PC-9 (cell line): Measurements from ENCODE around the gene KIF22. TPM values are rescaled to one million over a fixed set of nuclear protein-coding genes. Genes with fewer than 3 reads are reported as not detected.

Experiments
- BruUV-seq: library from RNA; stranded (reverse); fragments of 400-500 nt; replicated peaks from 2 replicates; lab custom pipeline; 2021; lab: Mats Ljungman, UMichigan
- CTCF ChIA-PET: fragments of 300-600 bp; sonication (Branson Sonifier 250); formaldehyde crosslinking; loops from one replicate; lab custom pipeline; 2022; ENCODE audit warnings: antibody characterized with exemption; lab: Charles Lee
- POLR2A ChIA-PET: fragments of 300-600 bp; sonication (Branson Sonifier 250); formaldehyde crosslinking; loops from one replicate; lab custom pipeline; 2022; ENCODE audit warnings: antibody characterized with exemption; ENCODE audit not compliant: unreplicated experiment; lab: Charles Lee
- DNase-seq, 2 experiments: peaks; one replicate each; pipeline versions ENCODE4 v3.0.0 to v3.0.0-alpha.2; 2015 to 2022; ENCODE audit warnings: mixed read lengths in 1 of 2
- H2AFZ ChIP-seq: fragments of 200-600 bp; sonication (generic); 2 replicates; pipeline ENCODE4 v1.8.1; 2017; ENCODE audit warnings: antibody characterized with exemption
- H3F3A ChIP-seq: fragments of 200-600 bp; sonication (generic); 2 replicates; pipeline ENCODE4 v1.8.1; 2017; ENCODE audit warnings: antibody characterized with exemption, mild to moderate bottlenecking, low read depth; ENCODE audit not compliant: insufficient read depth
- H3K27ac ChIP-seq: fragments of 200-600 bp; sonication (generic); 2 replicates; pipeline ENCODE4 v1.6.1; 2016; ENCODE audit warnings: mixed run types
- H3K27me3 ChIP-seq: fragments of 200-600 bp; sonication (generic); 2 replicates; pipeline ENCODE4 v1.6.1; 2016; ENCODE audit warnings: low read depth, mixed run types; ENCODE audit not compliant: insufficient read depth
- H3K36me3 ChIP-seq: fragments of 200-600 bp; sonication (generic); 2 replicates; pipeline ENCODE4 v1.6.1; 2016; ENCODE audit warnings: low read depth, mixed run types
- H3K4me1 ChIP-seq: fragments of 200-600 bp; sonication (generic); replicated peaks from 2 replicates; pipeline ENCODE4 v1.6.1; 2016; ENCODE audit warnings: mixed run types; ENCODE audit not compliant: insufficient read depth
- H3K4me2 ChIP-seq: fragments of 200-600 bp; sonication (generic); 2 replicates; pipeline ENCODE4 v1.6.1; 2017; ENCODE audit warnings: mixed run types
- H3K4me3 ChIP-seq: fragments of 200-600 bp; sonication (generic); 2 replicates; pipeline ENCODE4 v1.6.1; 2016; ENCODE audit warnings: mixed run types
- H3K79me2 ChIP-seq: fragments of 200-600 bp; sonication (generic); 2 replicates; pipeline ENCODE4 v1.6.1; 2017; ENCODE audit warnings: low read depth, mixed run types
- H3K9me2 ChIP-seq: fragments of 200-600 bp; sonication (generic); 2 replicates; pipeline ENCODE4 v1.8.1; 2017; ENCODE audit warnings: mild to moderate bottlenecking; ENCODE audit not compliant: insufficient read depth
- H3K9me3 ChIP-seq: fragments of 200-600 bp; sonication (generic); 2 replicates; pipeline ENCODE4 v1.8.1; 2016; ENCODE audit warnings: low read depth; ENCODE audit not compliant: insufficient read depth
- H4K20me1 ChIP-seq: fragments of 200-600 bp; sonication (generic); 2 replicates; pipeline ENCODE4 v1.8.1; 2017; ENCODE audit not compliant: insufficient read depth
- CTCF ChIP-seq: fragments of 200-600 bp; sonication (generic); conservative IDR thresholded peaks from 2 replicates; pipeline ENCODE4 v1.6.1; 2017; ENCODE audit warnings: mixed run types, antibody characterized with exemption, mild to moderate bottlenecking, moderate library complexity
- EZH2 ChIP-seq: fragments of 200-600 bp; sonication (generic); IDR thresholded peaks from 2 replicates; pipeline ENCODE4 v1.8.0; 2017; ENCODE audit warnings: antibody characterized with exemption, low read depth
- intact Hi-C: fragments of 100-400 bp; cut with micrococcal nuclease; formaldehyde crosslinking; loops from one replicate; pipeline ENCODE4 v1.10.0; 2022; ENCODE audit not compliant: unreplicated experiment
- total RNA-seq: library from RNA; stranded (reverse); gene quantifications from 2 replicates; pipeline ENCODE4 v1.2.3, GENCODE V29; 2021

The KIF22 gene
- total RNA-seq, 1 experiment from 2014 or later = 179 TPM

DNA sequence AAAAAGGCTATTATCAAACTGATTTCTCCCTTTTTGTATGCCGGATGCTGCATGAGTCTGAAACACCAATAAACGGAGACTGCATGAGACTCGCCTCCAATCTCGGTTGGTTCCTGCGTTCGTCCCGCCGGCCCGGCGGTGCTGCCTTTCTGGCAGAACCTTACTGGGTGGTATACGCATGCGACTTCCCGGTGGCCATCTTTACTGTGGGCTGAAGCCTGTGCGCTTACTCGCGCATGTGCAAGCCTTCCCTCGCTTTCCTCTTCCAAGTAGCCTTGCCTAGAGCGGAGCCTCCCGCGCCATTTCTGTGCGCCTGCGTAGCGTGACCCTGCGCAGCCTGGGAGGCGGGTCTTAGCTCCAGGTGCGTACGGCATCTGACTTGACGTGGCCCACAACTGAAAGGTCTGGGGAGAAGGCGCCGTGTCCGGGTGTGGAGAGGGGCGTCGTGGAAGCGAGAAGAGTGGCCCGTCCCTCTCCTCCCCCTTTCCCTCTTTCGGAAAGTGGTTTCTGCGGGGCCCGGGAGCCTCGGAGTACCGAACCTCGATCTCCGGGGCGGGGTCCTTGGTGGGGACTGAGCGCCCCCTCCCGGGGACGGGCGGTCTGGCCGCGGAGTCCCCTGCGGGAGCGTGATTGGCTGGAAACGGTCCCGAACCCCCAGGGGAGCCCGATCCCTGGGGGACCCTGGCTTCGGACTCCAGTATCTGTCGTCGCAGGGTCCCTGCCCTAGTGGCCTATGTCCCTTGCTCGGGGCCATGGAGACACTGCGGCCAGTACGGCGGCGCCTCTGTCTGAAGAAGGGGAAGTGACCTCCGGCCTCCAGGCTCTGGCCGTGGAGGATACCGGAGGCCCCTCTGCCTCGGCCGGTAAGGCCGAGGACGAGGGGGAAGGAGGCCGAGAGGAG is 25.5 kb downstream of the KIF22 start, which contains the start of gene PAGR1:
Gene PAGR1, plus strand, starts transcription at position 360 of the 901 bp plus-strand sequence. Its CDS starts 374 bp downstream, at position 734.
- peak within 1 kb of the TSS; percentile 83 for H3K4me3 ChIP-seq
- H3K36me3 ChIP-seq = no peaks in the 10 kb centered on the region
- peak within 1 kb of the TSS; percentile 82 for H3K4me2 ChIP-seq
- intact Hi-C loops = loop anchor here (10.0 kb wide), 1 partner anchor 221 kb away; no protein-coding TSS in a partner anchor
- TSS peak; percentile 17 for BruUV-seq
- peak; percentile 94 for TF ChIP-seq CTCF
- no peak for TF ChIP-seq EZH2
- H3K27ac ChIP-seq = peak within 1 kb of the TSS; percentile 55
- H3K4me1 ChIP-seq = peaks cover 44% of the 10 kb centered on the region
- no peaks in the 10 kb centered on the region for H3K9me3 ChIP-seq
- no peaks in the 10 kb centered on the region for H4K20me1 ChIP-seq
- H3K9me2 ChIP-seq = no peaks in the 10 kb centered on the region
- peak; percentile 98 to 100 for DNase-seq
- peaks cover 54% of the 10 kb centered on the region; the same call in 1 of the 2 replicates for H3F3A ChIP-seq
- H3K27me3 ChIP-seq = no peaks in the 10 kb centered on the region
- peak within 1 kb of the TSS; percentile 89 for H2AFZ ChIP-seq
- POLR2A ChIA-PET = interaction anchor here (0.5 to 1.3 kb wide), 10 partner anchors 8 to 157 kb away, joined by 3 to 15 read pairs (median 4); partner anchors contain the start of gene TAOK2
- CTCF ChIA-PET = interaction anchor here (0.5 to 1.2 kb wide), 8 partner anchors 9 to 146 kb away, joined by 3 to 6 read pairs (median 4); partner anchors contain the start of genes KIF22, SEZ6L2 and TMEM219
- peaks cover 29% of the 10 kb centered on the region for H3K79me2 ChIP-seq

GRCh38 chr16:29816694-29817441 is 26.3 kb downstream of the KIF22 start:
- BruUV-seq = no TSS peak

More at GRCh38 chr16:29816694-29817441, 26.3 kb downstream of the KIF22 start:
- ChIA-PET POLR2A (interaction anchor here (0.6 to 1.3 kb wide), 5 partner anchors 9 to 157 kb away, joined by 4 to 17 read pairs (median 4); partner anchors contain the start of genes KIF22 and TAOK2), CTCF (interaction anchor here (1.2 kb wide), 1 partner anchor 31 kb away, joined by 5 read pairs; no protein-coding TSS in a partner anchor)
- H3K4me2 ChIP-seq = peak overlapping the region; percentile 82
- intact Hi-C loops = loop anchor here (10.0 kb wide), 1 partner anchor 222 kb away; no protein-coding TSS in a partner anchor
- DNase-seq = peak; percentile 62 to 86
- H4K20me1 ChIP-seq = no peaks in the 10 kb centered on the region
- peaks cover 46% of the 10 kb centered on the region for H3K4me1 ChIP-seq
- no peaks in the 10 kb centered on the region for H3K27me3 ChIP-seq
- H3K4me3 ChIP-seq = peak overlapping the region; percentile 83
- H3K9me2 ChIP-seq = no peaks in the 10 kb centered on the region
- peak overlapping the region; percentile 89 for H2AFZ ChIP-seq
- no peak for TF ChIP-seq EZH2
- no peak for TF ChIP-seq CTCF
- peaks cover 54% of the 10 kb centered on the region; the same call in 1 of the 2 replicates for H3F3A ChIP-seq
- 0 out of 2 replicates have a peak overlapping the region, but pooled peaks have one; percentile 0 for H3K27ac ChIP-seq
- H3K36me3 ChIP-seq = no peaks in the 10 kb centered on the region
- peaks cover 37% of the 10 kb centered on the region for H3K79me2 ChIP-seq
- no peaks in the 10 kb centered on the region for H3K9me3 ChIP-seq
